Stimulated activated CD8-positive, alpha-beta memory T cell treated with anti-CD3 and anti-CD28 coated beads, Interleukin-7, amount 100 ng/mL, for 24 hours (primary cell): ENCODE data around the gene PIP5K1A.
"Not testable (repeated sequence)": the region's sequence is repeated elsewhere in the genome, so short reads cannot be mapped to it uniquely, and the experiment has no call there.

ENCODE experiments used
- DNase-seq: peaks from one replicate; pipeline ENCODE4 v3.0.0-alpha.2; 2020; ENCODE audit warnings: low read depth

Gene PIP5K1A

DNA sequence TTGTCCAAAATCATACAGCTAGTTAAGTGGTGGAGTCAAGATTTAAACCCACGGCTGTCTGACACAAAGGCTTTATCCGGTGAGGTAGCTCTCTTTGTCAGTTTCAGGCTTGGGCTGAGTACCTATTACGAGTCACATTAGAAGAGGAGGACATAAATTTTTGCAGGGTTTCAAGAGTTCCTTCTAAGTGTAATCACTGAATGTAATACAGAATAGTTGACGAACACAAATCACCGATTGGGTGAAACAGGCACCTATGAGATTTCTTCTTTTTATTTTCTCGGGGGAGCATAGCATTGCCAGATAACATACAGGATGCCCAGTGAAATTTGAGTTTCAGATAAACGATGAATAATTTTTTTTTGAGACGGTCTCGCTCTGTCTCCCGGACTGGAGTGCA, 57.0 kb downstream of the PIP5K1A start:
- DNase-seq = no peak

DNA sequence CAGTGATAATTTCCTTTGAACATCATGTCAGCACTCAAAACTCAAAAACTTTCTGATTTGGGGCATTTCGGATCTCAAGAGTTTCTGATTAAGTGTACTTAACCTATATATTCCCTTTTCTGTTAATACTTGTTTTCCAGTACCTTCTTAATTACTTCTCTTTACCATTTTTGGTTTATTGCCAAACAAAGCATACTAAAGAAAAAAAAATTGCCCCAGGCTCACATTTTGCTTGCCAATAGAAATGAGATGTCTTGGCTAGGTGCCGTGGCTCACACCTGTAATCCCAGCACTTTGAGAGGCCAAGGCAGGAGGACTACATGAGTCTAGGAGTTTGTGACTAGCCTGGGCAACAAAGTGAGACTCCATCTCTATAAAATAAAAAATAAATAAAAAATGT, 61.0 kb downstream of the PIP5K1A start:
- DNase-seq = no peak

DNA sequence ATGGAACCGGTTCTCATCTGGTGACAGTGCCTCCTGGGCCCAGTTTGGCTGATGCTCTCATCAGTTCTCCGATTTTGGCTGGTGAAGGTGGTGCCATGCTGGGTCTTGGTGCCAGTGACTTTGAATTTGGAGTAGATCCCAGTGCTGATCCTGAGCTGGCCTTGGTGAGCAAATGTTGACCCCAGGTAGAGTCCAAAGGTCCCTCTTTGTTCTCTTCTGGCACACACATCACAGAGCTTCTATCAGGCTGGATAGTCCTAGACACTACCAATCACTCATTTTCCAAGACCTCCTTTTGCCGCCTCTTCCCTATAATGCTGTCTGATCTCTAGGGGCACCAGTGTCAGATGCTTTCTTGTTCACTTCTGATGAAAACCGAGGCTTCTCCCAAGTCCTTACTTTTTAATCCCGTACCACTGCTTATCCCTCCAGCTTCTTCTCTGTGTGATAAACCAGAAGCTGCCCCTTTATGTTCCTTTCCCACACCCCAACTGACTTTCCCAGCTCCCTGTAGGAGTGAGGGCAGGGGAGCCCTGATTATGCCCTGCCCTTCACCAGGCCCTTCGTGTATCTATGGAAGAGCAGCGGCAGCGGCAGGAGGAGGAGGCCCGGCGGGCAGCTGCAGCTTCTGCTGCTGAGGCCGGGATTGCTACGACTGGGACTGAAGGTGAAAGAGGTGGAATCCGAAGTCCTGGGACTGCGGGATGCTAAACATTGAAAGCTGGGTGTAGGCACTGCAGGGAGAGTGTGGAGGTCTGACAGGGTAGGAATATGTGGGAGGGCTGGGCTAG, 67.3 kb downstream of the PIP5K1A start:
- DNase-seq = no peak

DNA sequence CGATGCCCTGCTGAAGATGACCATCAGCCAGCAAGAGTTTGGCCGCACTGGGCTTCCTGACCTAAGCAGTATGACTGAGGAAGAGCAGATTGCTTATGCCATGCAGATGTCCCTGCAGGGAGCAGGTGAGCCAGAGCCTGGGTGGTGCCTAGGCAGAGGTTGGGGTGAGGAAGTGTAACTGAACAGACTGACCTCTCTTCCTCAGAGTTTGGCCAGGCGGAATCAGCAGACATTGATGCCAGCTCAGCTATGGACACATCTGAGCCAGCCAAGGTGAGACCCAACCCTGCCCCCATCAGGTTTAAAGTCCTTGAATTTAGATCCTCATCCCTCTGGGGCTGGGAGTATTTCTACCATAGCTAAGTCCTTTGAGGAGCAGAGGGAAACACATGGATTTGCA, 68.0 kb downstream of the PIP5K1A start:
- no peak for DNase-seq

DNA sequence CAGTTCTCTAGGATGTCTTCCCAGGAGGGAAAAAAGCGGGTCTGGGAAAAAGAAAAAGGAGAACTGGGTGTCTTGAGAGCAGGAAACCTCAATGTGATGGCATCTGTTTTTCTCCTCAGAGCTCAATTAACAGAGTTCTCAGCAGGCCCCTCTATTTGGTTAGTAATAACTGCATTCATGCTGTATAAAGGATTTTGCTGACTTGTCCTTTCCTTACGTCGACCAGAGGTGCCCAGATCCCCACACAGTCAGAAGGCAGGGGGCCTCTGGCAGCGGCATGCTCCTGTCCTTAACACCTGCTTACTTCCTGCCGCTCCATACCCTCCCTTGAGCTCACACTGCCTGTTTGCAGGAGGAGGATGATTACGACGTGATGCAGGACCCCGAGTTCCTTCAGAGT, 68.5 kb downstream of the PIP5K1A start:
- DNase-seq = no peak

DNA sequence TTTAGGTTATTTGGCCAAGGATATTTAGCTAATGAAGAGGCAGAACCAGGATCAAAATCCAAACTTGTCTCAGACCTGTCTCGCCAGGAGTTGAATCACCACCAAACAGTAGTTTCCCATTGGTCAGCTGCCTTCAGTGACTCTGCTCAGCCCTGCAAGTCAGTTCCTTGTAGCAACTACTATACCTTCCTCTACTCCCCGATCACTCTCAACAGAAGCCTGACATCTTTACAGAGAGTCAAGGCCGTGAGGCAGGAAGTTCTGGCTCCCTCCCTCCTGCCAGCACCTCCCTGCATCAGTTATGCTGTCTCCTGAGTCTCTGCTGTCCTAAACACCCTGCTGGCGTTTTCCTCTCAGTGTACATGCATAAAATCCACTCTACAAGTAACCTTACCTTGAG, 69.4 kb downstream of the PIP5K1A start:
- no peak for DNase-seq

GRCh38 chr1:151273924-151274466, 75.6 kb downstream of the PIP5K1A start:
- no peak for DNase-seq

DNA sequence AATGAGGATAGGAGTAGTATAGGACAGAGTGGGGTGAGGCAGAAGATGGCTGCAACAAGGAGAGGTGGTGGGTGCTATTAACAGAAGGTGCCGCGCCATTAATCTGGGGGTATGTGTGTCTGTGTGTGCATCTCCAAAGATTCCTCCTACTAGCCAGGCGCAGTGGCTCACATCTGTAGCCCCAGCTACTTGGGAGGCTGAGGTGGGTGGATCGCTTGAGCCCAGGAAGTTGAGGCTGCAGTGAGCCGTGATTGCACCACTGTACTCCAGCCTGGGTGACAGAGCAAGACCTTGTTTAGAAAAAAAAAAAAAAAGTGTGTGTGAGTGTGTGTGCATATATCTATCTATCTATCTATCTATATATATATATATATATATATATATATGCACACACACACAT, 77.0 kb downstream of the PIP5K1A start:
- DNase-seq = not testable (repeated sequence)

GRCh38 chr1:151277249-151277648, 78.9 kb downstream of the PIP5K1A start:
- DNase-seq = no peak

DNA sequence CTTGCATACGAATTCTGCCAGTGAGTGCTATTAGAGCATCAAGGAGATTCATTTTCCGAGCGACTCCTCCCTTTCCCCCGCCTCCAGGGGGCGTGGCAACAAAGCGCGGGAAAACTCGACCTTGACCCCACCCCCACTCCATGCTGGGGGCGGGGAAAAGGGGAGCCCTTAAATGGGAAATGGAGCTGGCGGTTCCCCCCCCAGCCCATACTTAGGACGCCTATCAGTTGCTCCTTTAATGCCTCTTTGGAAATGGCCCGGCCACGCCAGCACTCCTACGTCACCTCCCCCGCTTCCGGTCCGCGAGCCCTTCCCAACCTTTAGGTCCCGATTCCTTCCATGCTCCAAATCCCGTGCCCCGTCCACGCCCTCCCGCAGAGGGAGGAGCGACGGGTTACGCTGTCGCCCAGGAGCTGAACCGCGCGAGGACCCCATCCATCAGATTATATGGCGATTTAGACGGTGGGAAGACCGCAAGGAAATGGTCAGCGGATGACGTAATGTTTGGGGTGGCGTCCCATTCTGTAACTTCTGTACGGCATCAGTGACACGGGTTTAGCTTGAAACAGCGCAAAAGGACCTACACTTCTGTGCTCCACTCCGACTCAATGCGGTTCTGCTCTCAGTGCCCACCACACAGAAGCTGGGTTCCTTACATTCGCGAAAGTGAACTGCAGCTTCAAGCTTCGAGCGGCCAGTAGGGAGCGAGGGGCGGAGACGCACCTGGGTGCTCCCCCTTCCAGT, 83.0 kb downstream of the PIP5K1A start:
- peak; percentile 92 for DNase-seq

GRCh38 chr1:151281969-151282882, 83.9 kb downstream of the PIP5K1A start, which contains the start of gene ZNF687:
TSS of gene ZNF687 (plus strand) at chr1:151282299. CDS start at chr1:151286292, 3,993 bp downstream.
- peak; percentile 96 for DNase-seq

GRCh38 chr1:151282883-151283725, 84.8 kb downstream of the PIP5K1A start:
- DNase-seq = no peak

GRCh38 chr1:151284013-151284577, 85.7 kb downstream of the PIP5K1A start:
- DNase-seq = no peak

- DNase-seq = no peak
Measured at GRCh38 chr1:151286619-151287340, 88.4 kb downstream of the PIP5K1A start.

GRCh38 chr1:151287341-151287699, 89.0 kb downstream of the PIP5K1A start:
- no peak for DNase-seq

- no peak for DNase-seq
Measured at GRCh38 chr1:151287767-151288500, 89.6 kb downstream of the PIP5K1A start.

DNA sequence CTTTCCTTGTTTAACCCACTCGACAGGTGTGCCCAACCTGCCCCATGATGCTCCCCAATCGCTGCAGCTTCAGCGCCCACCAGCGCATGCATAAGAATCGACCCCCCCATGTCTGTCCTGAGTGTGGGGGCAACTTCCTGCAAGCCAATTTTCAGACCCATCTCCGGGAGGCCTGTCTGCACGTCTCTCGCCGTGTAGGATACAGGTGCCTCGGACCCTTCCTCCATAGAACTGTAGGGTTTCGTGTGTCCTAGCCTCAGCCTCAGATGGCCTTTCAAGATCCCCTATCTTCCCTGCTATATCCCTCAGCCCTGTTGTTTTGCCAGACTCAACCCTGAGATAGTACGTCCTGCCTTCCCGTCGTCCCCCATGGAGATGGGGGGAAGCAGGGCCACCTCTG, 90.2 kb downstream of the PIP5K1A start:
- DNase-seq = no peak

GRCh38 chr1:151289080-151289935, 91.0 kb downstream of the PIP5K1A start:
- no peak for DNase-seq
